Measurements from ENCODE around the gene FAM171A2. TPM values are rescaled to one million over a fixed set of nuclear protein-coding genes. Genes with fewer than 3 reads are reported as not detected.
A peak's percentile ranks its signal among the peaks of the same experiment; 100 is the strongest.

The FAM171A2 gene
- total RNA-seq, 1 donor from 2014 or later: 89.5 TPM

- DNase-seq (ENCODE audit: low read depth): no peak
Measured at GRCh38 chr17:44323359-44324091, 40.1 kb downstream of the FAM171A2 start.

- no peak for DNase-seq (ENCODE audit: low read depth)
Measured at GRCh38 chr17:44322236-44322895, 41.3 kb downstream of the FAM171A2 start.

- no peak for DNase-seq (ENCODE audit: low read depth)
Measured at GRCh38 chr17:44321246-44322120, 42.2 kb downstream of the FAM171A2 start.

GRCh38 chr17:44320066-44320465 is 43.6 kb downstream of the FAM171A2 start:
- no peak for DNase-seq (ENCODE audit: low read depth)

- no peak for DNase-seq (ENCODE audit: low read depth)
Measured at GRCh38 chr17:44318077-44318892, 45.4 kb downstream of the FAM171A2 start.

GRCh38 chr17:44317545-44317944 is 46.1 kb downstream of the FAM171A2 start:
- no peak for DNase-seq (ENCODE audit: low read depth)

- DNase-seq (ENCODE audit: low read depth): no peak
Measured at GRCh38 chr17:44315760-44316731, 47.6 kb downstream of the FAM171A2 start.

GRCh38 chr17:44314869-44315661 is 48.6 kb downstream of the FAM171A2 start:
- peak; percentile 18 for DNase-seq (ENCODE audit: low read depth)

- no peak for DNase-seq (ENCODE audit: low read depth)
Measured at GRCh38 chr17:44314524-44314868, 49.2 kb downstream of the FAM171A2 start.

GRCh38 chr17:44314031-44314430 is 49.6 kb downstream of the FAM171A2 start:
- no peak for DNase-seq (ENCODE audit: low read depth)

- DNase-seq (ENCODE audit: low read depth): no peak
Measured at GRCh38 chr17:44312396-44313104, 51.1 kb downstream of the FAM171A2 start.

GRCh38 chr17:44311562-44312181 is 52.0 kb downstream of the FAM171A2 start:
- DNase-seq (ENCODE audit: low read depth): no peak

GRCh38 chr17:44310609-44311376 is 52.9 kb downstream of the FAM171A2 start:
- DNase-seq (ENCODE audit: low read depth): no peak

GRCh38 chr17:44310188-44310587 is 53.5 kb downstream of the FAM171A2 start:
- no peak for DNase-seq (ENCODE audit: low read depth)

- no peak for DNase-seq (ENCODE audit: low read depth)
Measured at GRCh38 chr17:44309472-44309871, 54.2 kb downstream of the FAM171A2 start.

- DNase-seq (ENCODE audit: low read depth): no peak
Measured at GRCh38 chr17:44308865-44309264, 54.8 kb downstream of the FAM171A2 start.

GRCh38 chr17:44308320-44308818 is 55.3 kb downstream of the FAM171A2 start, which contains the start of gene RUNDC3A:
TSS of gene RUNDC3A (plus strand) at chr17:44308601. CDS start at chr17:44308833, 232 bp downstream.
- peak; percentile 91 for DNase-seq (ENCODE audit: low read depth)

All from myocyte (in vitro differentiated cells).